T-cell (primary cell): ENCODE results near the gene TCF12. TPM values are rescaled to one million over a fixed set of nuclear protein-coding genes. Genes with fewer than 3 reads are reported as not detected.

Source experiments
- ATAC-seq, 4 experiments: fragments of 200-7000 bp in 3 of 4; fragments of 150-1000 bp in 1 of 4; cut with Tn5 transposase; replicated peaks in 1 of 4; 1 replicate in 3 of 4; 2 replicates in 1 of 4; pipeline ENCODE4 v1.10.0; 2021; ENCODE audit warnings: moderate library complexity in 3 of 4, mild to moderate bottlenecking in 2 of 4, moderate number of reproducible peaks in 1 of 4
- CTCF ChIA-PET, 2 donors: fragments of 300-600 bp; sonication (Branson Sonifier 250); formaldehyde crosslinking; loops; one replicate each; lab custom pipeline; 2022; ENCODE audit warnings: antibody characterized with exemption in 2 of 2; lab: Charles Lee
- POLR2A ChIA-PET, 2 donors: fragments of 300-600 bp; sonication (Branson Sonifier 250); formaldehyde crosslinking; loops; one replicate each; lab custom pipeline; 2022; ENCODE audit warnings: antibody characterized with exemption in 2 of 2; lab: Charles Lee
- DNase-seq, 35 experiments: peaks; one replicate each; pipeline versions ENCODE4 v3.0.0 to v3.0.0-alpha.2; 2013 to 2023
- H3K27ac ChIP-seq: one replicate; pipeline ENCODE4 v1.5.1; 2013; ENCODE audit warnings: low read length
- H3K27me3 ChIP-seq, 2 experiments: replicated peaks in 1 of 2; 1 replicate in 1 of 2; 2 replicates in 1 of 2; pipeline versions ENCODE4 v1.6.1 to v1.7.0; 2013; ENCODE audit warnings: low read length in 1 of 2, mixed read lengths in 1 of 2; ENCODE audit not compliant: control insufficient read depth in 2 of 2, insufficient read depth in 2 of 2; ENCODE audit errors: extremely low read depth in 1 of 2
- H3K36me3 ChIP-seq, 2 donors: 1 replicate in 1 of 2; 2 replicates in 1 of 2; pipeline versions ENCODE4 v1.6.1 to v1.7.0; 2013; ENCODE audit warnings: low read length in 1 of 2; ENCODE audit not compliant: control insufficient read depth in 2 of 2, insufficient read depth in 1 of 2; ENCODE audit errors: extremely low read depth in 1 of 2
- H3K4me1 ChIP-seq, 2 experiments: 1 replicate in 1 of 2; 2 replicates in 1 of 2; pipeline versions ENCODE4 v1.6.1 to v1.7.0; 2013; ENCODE audit warnings: low read length in 2 of 2, mixed read lengths in 1 of 2; ENCODE audit not compliant: insufficient read depth in 2 of 2, control insufficient read depth in 1 of 2; ENCODE audit errors: extremely low read depth in 1 of 2
- H3K4me3 ChIP-seq, 2 donors: 1 replicate in 1 of 2; 2 replicates in 1 of 2; pipeline versions ENCODE4 v1.5.1 to v1.7.0; 2013; ENCODE audit warnings: mild to moderate bottlenecking in 2 of 2, low read length in 1 of 2, moderate library complexity in 1 of 2; ENCODE audit not compliant: control insufficient read depth in 1 of 2; ENCODE audit errors: extremely low read depth in 1 of 2
- H3K9me3 ChIP-seq: 2 replicates; pipeline ENCODE4 v1.7.0; 2013
- H3K27ac Mint-ChIP-seq, 2 donors: one replicate each; pipeline ENCODE4 v1.8.0; 2020 to 2021; ENCODE audit warnings: mild to moderate bottlenecking in 2 of 2, mixed read lengths in 2 of 2
- H3K27me3 Mint-ChIP-seq, 2 donors: one replicate each; pipeline ENCODE4 v1.8.0; 2021 to 2022; ENCODE audit warnings: mixed read lengths in 2 of 2
- H3K36me3 Mint-ChIP-seq: one replicate; pipeline ENCODE4 v1.8.0; 2021; ENCODE audit warnings: mixed read lengths
- H3K4me1 Mint-ChIP-seq, 3 donors: one replicate each; pipeline ENCODE4 v1.8.0; 2020 to 2022; ENCODE audit warnings: mixed read lengths in 3 of 3, mild to moderate bottlenecking in 1 of 3
- H3K4me3 Mint-ChIP-seq, 3 donors: one replicate each; pipeline ENCODE4 v1.8.0; 2020 to 2022; ENCODE audit warnings: mild to moderate bottlenecking in 3 of 3, mixed read lengths in 3 of 3, moderate library complexity in 3 of 3
- H3K9me3 Mint-ChIP-seq, 3 donors: one replicate each; pipeline ENCODE4 v1.8.0; 2020 to 2022; ENCODE audit warnings: mixed read lengths in 3 of 3
- WGBS: methylation state at CpG from one replicate; pipeline ENCODE4 v1.1.5; 2013; ENCODE audit warnings: missing lambda C conversion rate; ENCODE audit not compliant: insufficient coverage; 5-methylcytosine and 5-hydroxymethylcytosine counted together
- total RNA-seq, 35 experiments: library from RNA in 6 of 35; stranded (reverse) in 6 of 35; fragments of 120-200 nt in 1 of 35; gene quantifications; one replicate each; pipeline versions ENCODE4 v1.2.1 to v1.2.4 and lab custom pipeline; 2013 to 2026

The TCF12 gene
- total RNA-seq, 5 donors from 2014 or later (not counting 1 experiment from before 2014, with no cell fraction given), result 68.0 to 94.3 (median 83.0) TPM

- ChIA-PET POLR2A (no interaction called here), CTCF (no interaction called here)
- Mint-ChIP-seq H3K27me3 (no peaks in the 10 kb centered on the region), H3K9me3 (peaks cover 0 to 4% (median 0%) of the 10 kb centered on the region in 3 donors), H3K36me3 (peaks cover 65% of the 10 kb centered on the region), H3K27ac (no peak overlapping the region), H3K4me3 (no peak overlapping the region), H3K4me1 (peaks cover 0 to 6% (median 0%) of the 10 kb centered on the region in 3 donors)
- no peaks in the 10 kb centered on the region for H3K27me3 ChIP-seq
- peaks cover 3 to 19% of the 10 kb centered on the region in 2 donors for H3K36me3 ChIP-seq
- no peaks in the 10 kb centered on the region for H3K4me1 ChIP-seq
- H3K9me3 ChIP-seq, result no peaks in the 10 kb centered on the region
- WGBS, result no CpG with 5 or more reads among the region's 2 CpGs
- DNase-seq (no peak), ATAC-seq (no peak)
- no peak overlapping the region for H3K4me3 ChIP-seq
- H3K27ac ChIP-seq, result no peak overlapping the region
Measured at GRCh38 chr15:57237301-57237642, 318.8 kb downstream of the TCF12 start.

- Histone ChIP-seq H3K36me3 (peaks cover 3 to 18% of the 10 kb centered on the region in 2 donors), H3K27ac (no peak overlapping the region), H3K4me3 (no peak overlapping the region), H3K9me3 (no peaks in the 10 kb centered on the region), H3K27me3 (no peaks in the 10 kb centered on the region), H3K4me1 (no peaks in the 10 kb centered on the region)
- peaks cover 0 to 6% (median 0%) of the 10 kb centered on the region in 3 donors for H3K4me1 Mint-ChIP-seq
- CTCF ChIA-PET, result no interaction called here
- no peak overlapping the region for H3K27ac Mint-ChIP-seq
- no peak overlapping the region for H3K4me3 Mint-ChIP-seq
- no CpG with 5 or more reads among the region's 1 CpG for WGBS
- H3K9me3 Mint-ChIP-seq, result peaks cover 0 to 4% (median 0%) of the 10 kb centered on the region in 3 donors
- H3K36me3 Mint-ChIP-seq, result peaks cover 61% of the 10 kb centered on the region
- no peaks in the 10 kb centered on the region for H3K27me3 Mint-ChIP-seq
- ATAC-seq (no peak), DNase-seq (no peak)
- POLR2A ChIA-PET, result no interaction called here
Measured at GRCh38 chr15:57237676-57238075, 319.2 kb downstream of the TCF12 start.

GRCh38 chr15:57245130-57245529 is 326.7 kb downstream of the TCF12 start:
- 80% methylated on average over 1 of the region's 3 CpGs for WGBS
- Histone ChIP-seq H3K27me3 (no peaks in the 10 kb centered on the region), H3K36me3 (peaks cover 0 to 22% of the 10 kb centered on the region in 2 donors), H3K4me1 (no peaks in the 10 kb centered on the region), H3K27ac (no peak overlapping the region), H3K4me3 (no peak overlapping the region), H3K9me3 (no peaks in the 10 kb centered on the region)
- Mint-ChIP-seq H3K9me3 (no peaks in the 10 kb centered on the region), H3K4me3 (no peak overlapping the region), H3K4me1 (no peaks in the 10 kb centered on the region), H3K36me3 (peaks cover 55% of the 10 kb centered on the region), H3K27ac (no peak overlapping the region), H3K27me3 (no peaks in the 10 kb centered on the region)
- ChIA-PET POLR2A (interaction anchor here in 1 of 2 donors (0.7 kb wide), 1 partner anchor 15 kb away, joined by 3 read pairs; no protein-coding TSS in a partner anchor), CTCF (no interaction called here)
- no peak for DNase-seq
- no peak for ATAC-seq

- no peaks in the 10 kb centered on the region for H3K27me3 ChIP-seq
- H3K27ac ChIP-seq, result no peak overlapping the region
- ATAC-seq, result no peak
- Mint-ChIP-seq H3K36me3 (peaks cover 53% of the 10 kb centered on the region), H3K27me3 (no peaks in the 10 kb centered on the region), H3K4me3 (no peak overlapping the region), H3K4me1 (no peaks in the 10 kb centered on the region), H3K27ac (no peak overlapping the region), H3K9me3 (no peaks in the 10 kb centered on the region)
- POLR2A ChIA-PET, result no interaction called here
- peaks cover 0 to 22% of the 10 kb centered on the region in 2 donors for H3K36me3 ChIP-seq
- no peaks in the 10 kb centered on the region for H3K4me1 ChIP-seq
- H3K4me3 ChIP-seq, result no peak overlapping the region
- CTCF ChIA-PET, result no interaction called here
- no peaks in the 10 kb centered on the region for H3K9me3 ChIP-seq
- WGBS, result no CpG with 5 or more reads among the region's 1 CpG
- no peak for DNase-seq
Measured at GRCh38 chr15:57245714-57246113, 327.3 kb downstream of the TCF12 start.

GRCh38 chr15:57248074-57248473 is 329.6 kb downstream of the TCF12 start:
- ChIA-PET CTCF (no interaction called here), POLR2A (no interaction called here)
- H3K27me3 ChIP-seq, result no peaks in the 10 kb centered on the region
- H3K36me3 Mint-ChIP-seq, result peaks cover 65% of the 10 kb centered on the region
- H3K9me3 Mint-ChIP-seq, result no peaks in the 10 kb centered on the region
- no peaks in the 10 kb centered on the region for H3K9me3 ChIP-seq
- H3K27ac ChIP-seq, result no peak overlapping the region
- H3K36me3 ChIP-seq, result peaks cover 0 to 30% of the 10 kb centered on the region in 2 donors
- no peak for ATAC-seq
- no peaks in the 10 kb centered on the region for H3K4me1 Mint-ChIP-seq
- no peak overlapping the region for H3K27ac Mint-ChIP-seq
- H3K4me1 ChIP-seq, result no peaks in the 10 kb centered on the region
- no peak overlapping the region for H3K4me3 ChIP-seq
- H3K27me3 Mint-ChIP-seq, result no peaks in the 10 kb centered on the region
- DNase-seq, result no peak
- no peak overlapping the region for H3K4me3 Mint-ChIP-seq
- WGBS, result no CpG with 5 or more reads among the region's 1 CpG

- H3K9me3 ChIP-seq, result no peaks in the 10 kb centered on the region
- ATAC-seq, result no peak
- POLR2A ChIA-PET, result interaction anchor here in 1 of 2 donors (0.5 kb wide), 1 partner anchor 243 kb away, joined by 9 read pairs; no protein-coding TSS in a partner anchor
- no peaks in the 10 kb centered on the region for H3K4me1 Mint-ChIP-seq
- no peak overlapping the region for H3K4me3 Mint-ChIP-seq
- H3K4me1 ChIP-seq, result no peaks in the 10 kb centered on the region
- H3K27me3 ChIP-seq, result no peaks in the 10 kb centered on the region
- DNase-seq, result no peak
- H3K27ac Mint-ChIP-seq, result no peak overlapping the region
- no peaks in the 10 kb centered on the region for H3K9me3 Mint-ChIP-seq
- no peak overlapping the region for H3K27ac ChIP-seq
- H3K36me3 ChIP-seq, result peaks cover 0 to 31% of the 10 kb centered on the region in 2 donors
- H3K4me3 ChIP-seq, result no peak overlapping the region
- H3K27me3 Mint-ChIP-seq, result no peaks in the 10 kb centered on the region
- CTCF ChIA-PET, result no interaction called here
- peaks cover 55% of the 10 kb centered on the region for H3K36me3 Mint-ChIP-seq
Measured at GRCh38 chr15:57251308-57251707, 332.9 kb downstream of the TCF12 start.

GRCh38 chr15:57251941-57252340 is 333.5 kb downstream of the TCF12 start:
- Histone ChIP-seq H3K4me1 (no peaks in the 10 kb centered on the region), H3K9me3 (no peaks in the 10 kb centered on the region), H3K4me3 (no peak overlapping the region), H3K27ac (no peak overlapping the region), H3K27me3 (no peaks in the 10 kb centered on the region), H3K36me3 (peaks cover 0 to 25% of the 10 kb centered on the region in 2 donors)
- no peaks in the 10 kb centered on the region for H3K9me3 Mint-ChIP-seq
- ATAC-seq, result no peak
- 94% methylated on average over 2 of the region's 6 CpGs for WGBS
- ChIA-PET CTCF (no interaction called here), POLR2A (interaction anchor here in 1 of 2 donors (0.5 kb wide), 1 partner anchor 244 kb away, joined by 9 read pairs; no protein-coding TSS in a partner anchor)
- H3K36me3 Mint-ChIP-seq, result peaks cover 55% of the 10 kb centered on the region
- H3K27ac Mint-ChIP-seq, result no peak overlapping the region
- no peak for DNase-seq
- no peaks in the 10 kb centered on the region for H3K4me1 Mint-ChIP-seq
- no peaks in the 10 kb centered on the region for H3K27me3 Mint-ChIP-seq
- no peak overlapping the region for H3K4me3 Mint-ChIP-seq
